OCI-LY1 (cell line): ENCODE measurements around the gene PON1.

Experiments
- H2AFZ ChIP-seq: fragments of 200-600 bp; sonication (generic), shearing (Covaris generic); 2 replicates; pipeline ENCODE4 v1.6.0; 2014; ENCODE audit warnings: antibody characterized with exemption, mild to moderate bottlenecking, low read length
- H3F3A ChIP-seq: fragments of 200-600 bp; sonication (generic), shearing (Covaris generic); 2 replicates; pipeline ENCODE4 v1.6.0; 2014; ENCODE audit warnings: mild to moderate bottlenecking, antibody characterized with exemption, low read length, moderate library complexity; ENCODE audit not compliant: insufficient read depth
- H3K27ac ChIP-seq: fragments of 200-600 bp; sonication (generic); 2 replicates; pipeline ENCODE4 v1.5.1; 2014; ENCODE audit warnings: low read length, mixed run types, mild to moderate bottlenecking, low read depth; ENCODE audit not compliant: poor library complexity, severe bottlenecking
- H3K27me3 ChIP-seq: fragments of 200-600 bp; sonication (generic); 2 replicates; pipeline ENCODE4 v1.6.0; 2014; ENCODE audit warnings: antibody characterized with exemption, mild to moderate bottlenecking, low read length, moderate library complexity; ENCODE audit not compliant: insufficient read depth
- H3K36me3 ChIP-seq: fragments of 200-600 bp; sonication (generic); 2 replicates; pipeline ENCODE4 v1.6.1; 2014; ENCODE audit warnings: mild to moderate bottlenecking, antibody characterized with exemption, low read length, moderate library complexity, mixed read lengths; ENCODE audit not compliant: insufficient read depth
- H3K4me1 ChIP-seq: fragments of 200-600 bp; sonication (generic); 2 replicates; pipeline ENCODE4 v1.5.1; 2014; ENCODE audit warnings: mild to moderate bottlenecking, low read length, moderate library complexity; ENCODE audit not compliant: insufficient read depth, severe bottlenecking
- H3K4me2 ChIP-seq: fragments of 200-600 bp; sonication (generic), shearing (Covaris generic); 2 replicates; pipeline ENCODE4 v1.6.1; 2014; ENCODE audit warnings: low read length
- H3K4me3 ChIP-seq: fragments of 200-600 bp; sonication (generic); 2 replicates; pipeline ENCODE4 v1.5.1; 2014; ENCODE audit warnings: low read length, low read depth, mild to moderate bottlenecking, mixed read lengths; ENCODE audit not compliant: poor library complexity, severe bottlenecking
- H3K79me2 ChIP-seq: fragments of 200-600 bp; shearing (Covaris generic); 2 replicates; pipeline ENCODE4 v1.6.1; 2016; ENCODE audit warnings: mixed run types, low read length, mixed read lengths; ENCODE audit not compliant: insufficient read depth
- H3K9ac ChIP-seq: fragments of 200-600 bp; sonication (generic), shearing (Covaris generic); 2 replicates; pipeline ENCODE4 v1.6.1; 2014; ENCODE audit warnings: mild to moderate bottlenecking, low read length, mixed read lengths
- H3K9me2 ChIP-seq: fragments of 200-600 bp; sonication (generic), shearing (Covaris generic); 2 replicates; pipeline ENCODE4 v1.6.1; 2014; ENCODE audit warnings: low read depth, mild to moderate bottlenecking, low read length, mixed read lengths
- H3K9me3 ChIP-seq: fragments of 200-600 bp; shearing (Covaris generic); 2 replicates; pipeline ENCODE4 v1.6.1; 2014; ENCODE audit warnings: low read length, mixed read lengths
- H4K20me1 ChIP-seq: fragments of 200-600 bp; sonication (generic), shearing (Covaris generic); 2 replicates; pipeline ENCODE4 v1.6.0; 2016; ENCODE audit warnings: mild to moderate bottlenecking, low read length; ENCODE audit not compliant: insufficient read depth
- EZH2 ChIP-seq: fragments of 200-600 bp; sonication (generic), shearing (Covaris generic); IDR thresholded peaks from 2 replicates; pipeline ENCODE4 v1.8.0; 2017; ENCODE audit warnings: borderline replicate concordance, mixed run types, mild to moderate bottlenecking, antibody characterized with exemption, low read length, moderate library complexity, mixed read lengths
- TF ChIP-seq, protein P1 (sequence below): fragments of 200-600 bp; sonication (generic), shearing (Covaris generic); IDR thresholded peaks from 2 replicates; pipeline ENCODE4 v1.5.1; 2017; ENCODE audit warnings: mild to moderate bottlenecking, antibody characterized with exemption, low read length, moderate library complexity, mixed read lengths

The PON1 gene

DNA sequence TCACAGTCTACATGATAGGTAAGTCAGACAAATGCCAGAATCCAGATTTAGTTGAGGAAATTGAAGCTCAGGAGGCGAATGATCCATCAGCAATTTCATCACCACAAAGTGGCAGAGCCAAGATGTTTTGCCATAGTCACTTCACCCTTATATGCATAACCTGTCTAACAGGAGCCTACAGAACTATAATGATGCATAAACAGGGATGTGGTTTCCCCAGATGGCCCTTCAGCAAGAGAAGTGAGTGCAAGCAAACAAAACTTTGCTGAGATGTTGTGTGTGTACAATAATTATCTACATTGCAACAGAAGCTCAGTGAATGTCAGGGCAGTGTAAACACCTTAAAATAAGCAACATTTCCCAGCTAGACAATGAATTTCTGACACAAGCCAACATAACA, 43.3 kb upstream of the PON1 start:
- H3K4me2 ChIP-seq = no peak overlapping the region
- no peaks in the 10 kb centered on the region for H3K27me3 ChIP-seq
- H3K27ac ChIP-seq = no peak overlapping the region
- H3K9ac ChIP-seq = no peak overlapping the region
- H3K9me2 ChIP-seq = no peaks in the 10 kb centered on the region
- H3K36me3 ChIP-seq = no peaks in the 10 kb centered on the region
- no peaks in the 10 kb centered on the region for H3K9me3 ChIP-seq
- H3K4me1 ChIP-seq = no peaks in the 10 kb centered on the region
- H3K4me3 ChIP-seq = no peak overlapping the region
- H4K20me1 ChIP-seq = no peaks in the 10 kb centered on the region
- no peak overlapping the region for H2AFZ ChIP-seq
- TF ChIP-seq, protein P1, sequence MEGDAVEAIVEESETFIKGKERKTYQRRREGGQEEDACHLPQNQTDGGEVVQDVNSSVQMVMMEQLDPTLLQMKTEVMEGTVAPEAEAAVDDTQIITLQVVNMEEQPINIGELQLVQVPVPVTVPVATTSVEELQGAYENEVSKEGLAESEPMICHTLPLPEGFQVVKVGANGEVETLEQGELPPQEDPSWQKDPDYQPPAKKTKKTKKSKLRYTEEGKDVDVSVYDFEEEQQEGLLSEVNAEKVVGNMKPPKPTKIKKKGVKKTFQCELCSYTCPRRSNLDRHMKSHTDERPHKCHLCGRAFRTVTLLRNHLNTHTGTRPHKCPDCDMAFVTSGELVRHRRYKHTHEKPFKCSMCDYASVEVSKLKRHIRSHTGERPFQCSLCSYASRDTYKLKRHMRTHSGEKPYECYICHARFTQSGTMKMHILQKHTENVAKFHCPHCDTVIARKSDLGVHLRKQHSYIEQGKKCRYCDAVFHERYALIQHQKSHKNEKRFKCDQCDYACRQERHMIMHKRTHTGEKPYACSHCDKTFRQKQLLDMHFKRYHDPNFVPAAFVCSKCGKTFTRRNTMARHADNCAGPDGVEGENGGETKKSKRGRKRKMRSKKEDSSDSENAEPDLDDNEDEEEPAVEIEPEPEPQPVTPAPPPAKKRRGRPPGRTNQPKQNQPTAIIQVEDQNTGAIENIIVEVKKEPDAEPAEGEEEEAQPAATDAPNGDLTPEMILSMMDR = no peak
- no peak for TF ChIP-seq EZH2
- no peaks in the 10 kb centered on the region for H3F3A ChIP-seq
- H3K79me2 ChIP-seq = no peaks in the 10 kb centered on the region

DNA sequence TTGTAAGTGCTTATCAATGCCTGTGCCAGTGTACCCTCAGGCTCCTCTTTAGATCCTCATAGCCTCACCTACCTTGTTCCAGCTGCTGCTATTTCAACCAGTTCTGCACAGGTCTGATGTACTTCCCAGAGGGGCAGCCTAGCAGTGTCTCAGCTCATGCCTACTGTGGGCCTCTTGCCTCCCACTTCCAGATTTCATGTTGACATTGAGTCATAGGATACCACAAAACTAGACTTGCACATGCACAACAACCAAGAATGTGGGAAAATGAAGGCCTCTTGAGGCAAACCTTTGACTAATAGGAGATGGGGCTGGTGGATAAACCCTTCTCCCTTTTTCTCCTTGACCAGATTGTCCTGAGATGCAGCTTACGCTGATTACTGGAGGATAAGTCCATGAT, 40.8 kb upstream of the PON1 start:
- Histone ChIP-seq H3F3A (no peaks in the 10 kb centered on the region), H3K9ac (no peak overlapping the region), H3K36me3 (no peaks in the 10 kb centered on the region), H3K27me3 (no peaks in the 10 kb centered on the region), H3K4me2 (no peak overlapping the region), H3K4me1 (no peaks in the 10 kb centered on the region), H3K4me3 (no peak overlapping the region), H4K20me1 (no peaks in the 10 kb centered on the region), H3K9me3 (no peaks in the 10 kb centered on the region), H3K27ac (no peak overlapping the region), H2AFZ (no peak overlapping the region), H3K9me2 (no peaks in the 10 kb centered on the region), H3K79me2 (no peaks in the 10 kb centered on the region)
- TF ChIP-seq, protein P1 = no peak
- TF ChIP-seq EZH2 = no peak

DNA sequence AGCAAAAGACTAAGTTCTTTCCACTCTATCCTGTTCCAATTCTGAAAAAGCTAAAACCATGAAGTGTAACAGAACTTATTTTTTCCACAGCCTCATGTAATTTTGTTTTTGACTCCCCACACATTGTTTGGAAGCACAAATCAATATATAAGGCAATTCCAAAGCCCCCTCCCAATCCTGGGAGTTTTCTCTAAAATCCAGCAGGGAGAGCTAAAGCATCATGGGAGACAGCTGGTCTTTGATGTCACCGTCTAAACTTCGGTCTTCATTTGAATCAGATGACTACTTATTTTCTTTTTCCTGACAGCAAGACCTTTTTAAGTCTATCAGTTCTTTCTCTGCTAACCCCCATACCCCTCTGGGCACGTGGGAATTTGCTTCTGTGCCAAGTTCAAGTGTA, 33.3 kb upstream of the PON1 start:
- Histone ChIP-seq H3K4me2 (no peak overlapping the region), H3F3A (no peaks in the 10 kb centered on the region), H3K36me3 (no peaks in the 10 kb centered on the region), H3K9me3 (no peaks in the 10 kb centered on the region), H3K9ac (no peak overlapping the region), H2AFZ (no peak overlapping the region), H3K4me3 (no peak overlapping the region), H3K27me3 (no peaks in the 10 kb centered on the region), H3K9me2 (no peaks in the 10 kb centered on the region), H3K27ac (no peak overlapping the region), H3K4me1 (no peaks in the 10 kb centered on the region), H4K20me1 (no peaks in the 10 kb centered on the region), H3K79me2 (no peaks in the 10 kb centered on the region)
- no peak for TF ChIP-seq EZH2
- TF ChIP-seq, protein P1 = no peak
